Omental fat pad (tissue), 4 donors: Measurements from ENCODE around the gene SLIT1. TPM values are rescaled to one million over a fixed set of nuclear protein-coding genes. Genes with fewer than 3 reads are reported as not detected.

Experiments
- ATAC-seq: fragments of 150-250 bp; one replicate; pipeline ENCODE4 v1.9.1; 2016; ENCODE audit warnings: mild to moderate bottlenecking, moderate library complexity; ENCODE audit not compliant: low FRiP score
- DNase-seq: peaks from one replicate; pipeline ENCODE4 v3.0.0-alpha.2; 2019; ENCODE audit warnings: low spot score
- total RNA-seq, 4 donors: library from RNA; depleted of rRNA; stranded (reverse); fragments of >200 nt; gene quantifications; one replicate each; pipeline ENCODE4 v1.1.0, GENCODE V29; 2016
- TF ChIP-seq, protein P1 (sequence below), 3 donors: fragments of 450-650 bp; IDR thresholded peaks; one replicate each; pipeline ENCODE4 v1.5.1; 2016 to 2017; ENCODE audit warnings: antibody characterized with exemption in 3 of 3, mild to moderate bottlenecking in 3 of 3, moderate library complexity in 2 of 3

SLIT1 gene
- total RNA-seq, 4 donors from 2014 or later, result 0.12 to 1.1 (median 0.28) TPM

DNA sequence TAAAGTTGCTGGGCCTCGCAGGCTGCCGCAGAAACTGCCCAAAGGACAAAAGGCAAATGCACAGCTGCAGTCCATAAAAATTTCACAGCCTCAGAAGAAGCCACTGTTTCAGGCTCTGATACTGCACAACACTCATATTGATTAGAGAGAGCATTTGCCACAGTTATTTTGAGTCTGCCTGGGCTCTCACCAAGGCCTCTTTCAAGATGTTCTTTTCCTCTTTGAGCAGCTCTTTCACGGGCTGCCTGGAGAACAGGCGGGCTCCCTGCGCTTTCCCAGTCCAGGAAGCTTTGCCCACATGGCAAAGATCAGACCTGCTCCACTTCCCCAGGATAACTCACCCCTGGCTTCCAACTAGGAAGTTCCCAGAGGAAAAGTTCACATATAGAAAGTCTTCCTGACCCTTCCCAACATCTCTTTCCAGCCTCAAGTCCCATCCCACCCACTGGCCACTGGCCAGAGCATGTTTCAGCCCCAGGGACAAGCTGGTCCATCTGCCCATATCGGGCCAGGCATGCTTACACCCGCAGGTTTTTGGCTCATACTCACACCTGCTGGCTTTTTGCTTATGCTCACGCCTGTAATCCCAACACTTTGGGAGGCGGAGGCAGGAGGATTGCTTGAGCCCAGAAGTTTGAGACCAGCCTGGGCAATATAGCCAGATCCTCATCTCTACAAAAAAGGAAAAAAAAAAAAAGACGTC, 3.3 kb downstream of the SLIT1 start:
- DNase-seq (no peak), ATAC-seq (no peak)
- TF ChIP-seq, protein P1, sequence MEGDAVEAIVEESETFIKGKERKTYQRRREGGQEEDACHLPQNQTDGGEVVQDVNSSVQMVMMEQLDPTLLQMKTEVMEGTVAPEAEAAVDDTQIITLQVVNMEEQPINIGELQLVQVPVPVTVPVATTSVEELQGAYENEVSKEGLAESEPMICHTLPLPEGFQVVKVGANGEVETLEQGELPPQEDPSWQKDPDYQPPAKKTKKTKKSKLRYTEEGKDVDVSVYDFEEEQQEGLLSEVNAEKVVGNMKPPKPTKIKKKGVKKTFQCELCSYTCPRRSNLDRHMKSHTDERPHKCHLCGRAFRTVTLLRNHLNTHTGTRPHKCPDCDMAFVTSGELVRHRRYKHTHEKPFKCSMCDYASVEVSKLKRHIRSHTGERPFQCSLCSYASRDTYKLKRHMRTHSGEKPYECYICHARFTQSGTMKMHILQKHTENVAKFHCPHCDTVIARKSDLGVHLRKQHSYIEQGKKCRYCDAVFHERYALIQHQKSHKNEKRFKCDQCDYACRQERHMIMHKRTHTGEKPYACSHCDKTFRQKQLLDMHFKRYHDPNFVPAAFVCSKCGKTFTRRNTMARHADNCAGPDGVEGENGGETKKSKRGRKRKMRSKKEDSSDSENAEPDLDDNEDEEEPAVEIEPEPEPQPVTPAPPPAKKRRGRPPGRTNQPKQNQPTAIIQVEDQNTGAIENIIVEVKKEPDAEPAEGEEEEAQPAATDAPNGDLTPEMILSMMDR (IDR thresholded peaks at IDR 0.05), result no peak

DNA sequence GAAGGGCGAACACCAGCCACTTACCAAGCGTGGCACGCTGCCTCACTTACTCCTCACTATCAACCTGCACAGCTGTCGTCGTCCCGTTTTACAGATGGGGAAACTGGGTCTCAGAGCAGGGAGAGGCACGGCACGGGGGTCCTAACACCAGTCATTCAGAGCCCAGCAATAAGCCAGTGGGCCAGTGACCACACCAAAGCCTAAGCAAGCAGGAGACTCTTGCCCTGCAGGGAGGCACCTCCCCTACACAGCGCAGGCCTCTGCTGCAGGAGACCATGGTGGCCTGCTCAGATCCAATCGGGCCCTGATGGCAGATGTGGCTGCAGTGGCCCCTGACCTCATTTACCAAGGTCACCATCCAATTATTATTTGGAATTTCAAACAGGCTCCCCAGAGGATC, 4.8 kb downstream of the SLIT1 start:
- DNase-seq (no peak), ATAC-seq (no peak)
- TF ChIP-seq, protein P1 (IDR thresholded peaks at IDR 0.05), result no peak

DNA sequence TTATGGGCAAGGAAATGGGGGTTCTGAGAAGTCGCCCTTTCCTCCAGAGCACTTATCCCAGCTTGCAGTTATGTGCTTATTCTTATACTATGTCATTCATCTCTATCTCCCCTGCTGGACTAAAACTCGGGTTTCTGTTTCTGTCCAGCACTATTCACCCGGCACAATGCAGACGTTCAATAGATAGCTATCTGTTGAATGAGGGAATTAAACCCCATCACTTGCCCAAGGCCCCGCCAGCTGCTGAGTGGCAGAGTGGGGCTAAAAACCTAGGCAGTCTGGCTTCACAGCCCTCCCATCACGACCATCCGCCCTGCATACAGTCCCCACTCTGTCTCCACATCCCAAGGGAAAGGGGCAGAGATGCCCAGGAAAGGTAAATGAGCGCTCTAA, 5.4 kb downstream of the SLIT1 start:
- TF ChIP-seq, protein P1 (IDR thresholded peaks at IDR 0.05), result no peak
- ATAC-seq, result no peak
- DNase-seq, result no peak

DNA sequence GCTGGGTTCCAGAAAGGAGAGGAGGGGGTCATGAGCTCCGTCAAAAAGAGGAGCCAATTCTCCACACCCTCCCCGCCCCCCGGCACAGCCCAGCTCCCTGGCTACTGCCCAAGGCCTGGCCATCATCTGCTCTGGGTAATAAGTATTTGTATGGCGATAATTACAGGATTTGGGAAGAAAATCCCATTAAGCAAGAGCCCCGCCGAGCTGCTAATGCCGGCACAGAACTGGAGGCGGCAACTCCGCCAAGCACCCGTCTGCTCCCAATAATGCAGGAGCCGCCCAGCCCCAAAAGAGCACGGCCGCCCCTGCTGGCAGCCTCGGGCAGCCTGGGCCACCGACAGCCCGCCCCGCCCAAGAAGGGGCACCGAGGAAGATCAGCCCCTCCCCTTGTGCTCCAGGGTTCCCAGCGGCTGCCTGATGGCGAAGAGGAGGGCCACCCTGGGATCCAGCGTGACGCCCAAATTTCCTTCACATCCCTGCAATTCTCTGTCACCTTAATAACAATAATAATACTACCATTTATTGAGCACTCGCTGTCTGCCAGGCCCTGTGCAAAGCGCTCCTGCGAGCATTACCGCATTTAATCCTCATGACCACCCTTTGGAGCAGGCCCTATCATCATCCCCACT, 5.9 kb downstream of the SLIT1 start:
- TF ChIP-seq, protein P1 (IDR thresholded peaks at IDR 0.05), result no peak
- ATAC-seq, result no peak
- DNase-seq, result no peak

DNA sequence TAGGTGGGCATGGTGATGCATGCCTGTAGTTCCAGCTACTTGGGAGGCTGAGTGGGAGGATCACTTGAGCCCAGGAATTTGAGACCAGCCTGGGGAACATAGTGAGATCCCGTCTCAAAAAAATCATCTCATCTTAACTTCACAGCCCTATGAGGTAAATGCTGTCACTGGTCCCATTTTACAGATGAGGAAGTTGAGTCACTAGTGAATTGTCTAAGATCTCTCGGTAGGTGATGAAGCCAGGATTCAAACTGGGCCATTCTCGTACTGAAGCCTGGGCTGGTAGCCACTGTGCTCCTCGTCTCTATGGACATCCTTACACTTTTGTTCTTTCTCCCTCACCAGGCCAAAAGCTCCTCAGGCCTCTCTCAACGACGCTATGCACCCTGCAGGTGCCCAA, 6.4 kb downstream of the SLIT1 start:
- DNase-seq, result no peak
- ATAC-seq, result no peak
- TF ChIP-seq, protein P1 (IDR thresholded peaks at IDR 0.05), result no peak

DNA sequence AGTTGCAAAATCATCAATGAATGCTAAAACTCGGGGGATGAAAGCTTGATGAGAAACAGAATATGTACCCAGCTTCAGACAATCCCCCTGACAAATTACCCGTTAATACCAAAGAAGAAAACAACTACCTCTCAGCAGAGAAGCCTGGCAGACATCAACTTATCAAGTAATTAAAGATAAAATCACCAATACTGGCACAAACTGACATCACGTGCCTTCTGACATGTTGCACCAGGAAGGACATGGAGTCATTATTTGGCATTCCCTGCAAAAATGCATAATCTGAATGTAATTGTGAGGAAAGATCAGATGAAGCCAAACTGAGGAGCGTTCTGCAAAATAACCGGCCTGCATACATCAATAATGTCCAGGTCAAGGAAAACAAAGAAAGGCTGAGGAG, 7.7 kb downstream of the SLIT1 start:
- DNase-seq (no peak), ATAC-seq (no peak)
- TF ChIP-seq, protein P1 (IDR thresholded peaks at IDR 0.05), result no peak

DNA sequence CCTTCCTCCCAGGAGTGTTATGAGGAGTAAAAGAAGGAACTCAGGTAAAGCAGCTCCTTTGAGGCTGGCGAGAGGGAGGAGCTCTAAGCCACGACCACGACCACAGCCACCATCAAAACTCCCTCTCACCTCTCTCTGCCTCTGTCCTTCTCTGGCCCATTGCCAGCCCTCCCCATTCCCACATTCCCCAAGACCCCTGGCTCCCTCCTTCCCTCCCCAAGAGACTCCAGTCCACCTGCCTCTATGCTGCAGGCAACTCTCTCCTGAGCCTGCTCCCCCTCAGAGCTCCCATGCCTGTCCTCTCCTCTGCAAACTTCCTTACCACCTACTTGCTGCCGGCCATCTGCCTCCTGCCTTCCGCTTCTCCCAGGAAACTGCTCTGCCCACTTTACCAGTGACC, 9.5 kb downstream of the SLIT1 start:
- DNase-seq, result no peak
- TF ChIP-seq, protein P1 (IDR thresholded peaks at IDR 0.05), result no peak
- no peak for ATAC-seq
